ENCODE results near the gene SIL1.
"Not testable (repeated sequence)": the region's sequence is repeated elsewhere in the genome, so short reads cannot be mapped to it uniquely, and the experiment has no call there.

The SIL1 gene

GRCh38 chr5:138935466-138935865 lies 262.7 kb downstream of the SIL1 start:
- no peak for DNase-seq

DNA sequence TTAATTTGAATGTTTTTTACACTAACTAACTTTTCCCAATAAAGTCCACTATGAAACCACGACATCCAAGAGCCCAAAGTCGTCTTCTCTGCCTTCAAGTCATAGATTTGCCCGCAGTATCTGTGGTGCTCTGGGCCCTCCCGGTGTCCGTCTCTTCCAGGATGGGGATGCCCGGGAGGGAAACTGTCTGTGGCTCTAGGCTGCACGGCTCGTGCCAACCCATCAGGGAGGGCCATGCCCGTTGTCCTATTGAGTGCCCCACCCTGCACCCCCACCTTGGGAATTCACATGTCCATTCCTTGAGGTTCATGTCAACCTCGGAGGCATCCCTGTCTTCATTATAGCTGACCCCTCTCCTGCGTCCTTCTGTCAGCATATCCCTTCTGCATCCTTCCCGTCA lies 263.2 kb downstream of the SIL1 start:
- DNase-seq = no peak

GRCh38 chr5:138933522-138934290 lies 264.5 kb downstream of the SIL1 start:
- no peak for DNase-seq

DNA sequence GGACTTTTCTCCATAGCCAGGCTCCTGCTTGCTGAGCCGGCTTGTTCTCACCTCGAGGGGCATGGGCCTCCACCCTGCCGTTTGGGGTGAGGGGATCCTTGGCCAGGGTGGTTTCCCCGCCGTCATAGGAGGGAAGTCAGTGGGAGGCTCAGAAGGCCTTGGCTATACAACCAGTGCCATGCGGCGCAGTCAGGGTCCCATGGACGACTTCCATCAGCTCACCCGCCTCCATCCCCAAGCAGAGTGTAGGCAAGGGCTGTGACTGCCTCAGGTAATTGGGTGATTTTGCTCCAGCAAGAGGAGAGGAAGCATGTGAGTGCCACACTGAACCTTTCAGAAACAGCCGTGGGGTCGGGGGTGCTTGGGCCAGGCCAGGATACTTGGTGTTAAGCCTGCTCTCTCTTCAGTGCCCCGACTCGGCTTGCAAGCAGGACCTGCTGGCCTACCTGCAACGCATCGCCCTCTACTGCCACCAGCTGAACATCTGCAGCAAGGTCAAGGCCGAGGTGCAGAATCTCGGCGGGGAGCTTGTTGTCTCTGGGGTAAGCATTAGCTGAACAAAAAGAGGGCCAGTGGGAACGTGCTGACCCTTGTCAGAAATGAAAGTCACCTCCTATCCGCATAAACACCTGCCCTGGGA lies 265.9 kb downstream of the SIL1 start:
- no peak for DNase-seq

- DNase-seq = no peak
Observed at GRCh38 chr5:138930371-138931097, 267.6 kb downstream of the SIL1 start.

DNA sequence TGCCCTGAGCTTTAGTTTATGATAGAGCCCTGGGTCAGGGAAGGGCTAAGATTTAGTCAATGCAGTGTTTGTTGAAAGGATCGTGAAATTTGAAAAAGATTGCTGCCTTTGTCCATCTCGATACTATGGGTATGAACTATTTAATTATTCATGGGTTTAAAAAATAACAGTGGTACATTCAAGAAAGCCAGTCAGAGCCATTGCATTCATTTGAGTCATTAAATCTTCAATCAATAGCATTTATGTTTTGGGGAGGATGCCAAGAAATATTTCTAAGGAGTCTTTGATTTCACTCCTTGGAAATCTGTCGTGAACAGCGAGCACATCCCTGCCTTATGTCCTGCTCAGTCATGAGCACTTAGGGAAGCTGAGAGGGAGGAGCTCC lies 268.6 kb downstream of the SIL1 start:
- no peak for DNase-seq

DNA sequence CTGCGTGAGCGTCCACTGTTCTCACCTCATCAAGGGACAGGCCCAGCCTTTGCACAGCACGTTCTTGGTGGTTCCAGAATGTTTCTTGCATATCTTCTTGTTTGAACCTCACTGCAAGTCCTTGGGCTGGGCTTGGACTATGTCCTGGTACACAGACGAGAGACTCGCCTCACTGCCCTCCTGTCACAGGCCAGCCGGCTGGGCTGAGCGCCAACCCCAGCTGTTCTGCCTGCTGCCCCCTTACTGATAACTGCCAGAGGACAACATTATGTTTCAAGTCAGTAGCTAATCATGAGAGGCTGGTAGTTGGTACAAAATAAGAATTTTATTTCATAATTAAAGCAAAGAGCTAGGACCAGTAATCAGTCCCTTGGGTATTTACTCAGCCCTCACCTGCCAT lies 270.2 kb downstream of the SIL1 start:
- DNase-seq = no peak

GRCh38 chr5:138927544-138927943 lies 270.6 kb downstream of the SIL1 start:
- DNase-seq = no peak

GRCh38 chr5:138926688-138927448 lies 271.3 kb downstream of the SIL1 start:
- no peak for DNase-seq

DNA sequence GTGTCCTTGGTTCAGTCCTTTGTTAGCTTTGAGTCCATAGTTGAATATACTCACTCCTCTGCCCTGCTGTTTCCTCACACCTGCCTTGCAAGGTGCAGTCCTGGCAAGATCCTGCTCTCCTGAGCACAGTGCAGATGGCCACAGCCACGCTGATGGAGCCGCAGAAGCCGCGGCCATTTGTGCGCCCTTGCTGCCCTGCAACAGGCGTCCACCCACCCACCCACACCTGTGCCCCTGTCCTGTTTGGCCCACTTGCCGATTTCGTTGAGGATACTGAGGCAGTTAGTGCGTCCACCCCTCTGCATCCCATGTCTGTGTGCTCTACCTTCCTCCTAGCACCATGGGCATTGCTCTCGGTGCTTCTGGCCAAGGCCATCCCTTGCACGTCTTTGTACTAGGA lies 271.9 kb downstream of the SIL1 start:
- DNase-seq = no peak

GRCh38 chr5:138925090-138925635 lies 273.0 kb downstream of the SIL1 start:
- no peak for DNase-seq

DNA sequence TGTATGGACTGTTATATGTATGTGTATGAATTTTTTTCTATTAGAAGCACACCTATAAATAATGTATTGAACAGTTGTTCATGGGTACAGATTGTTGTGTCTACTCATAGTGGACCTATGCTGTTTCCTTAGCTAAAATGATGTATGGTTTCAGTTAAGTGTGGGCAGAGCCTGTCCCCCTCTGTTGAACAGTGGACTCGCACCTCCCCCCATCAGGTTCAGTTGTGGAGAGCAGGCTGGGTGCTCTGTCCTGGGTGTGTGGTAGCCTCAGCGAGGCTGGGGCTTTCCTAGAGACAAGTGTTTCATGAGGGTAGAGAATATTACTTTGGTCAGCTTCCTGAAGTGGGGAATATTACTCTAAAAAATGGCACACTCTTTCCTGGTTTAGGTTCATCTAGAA lies 275.7 kb downstream of the SIL1 start:
- DNase-seq = no peak

GRCh38 chr5:138921362-138921761 lies 276.8 kb downstream of the SIL1 start:
- DNase-seq = not testable (repeated sequence)

DNA sequence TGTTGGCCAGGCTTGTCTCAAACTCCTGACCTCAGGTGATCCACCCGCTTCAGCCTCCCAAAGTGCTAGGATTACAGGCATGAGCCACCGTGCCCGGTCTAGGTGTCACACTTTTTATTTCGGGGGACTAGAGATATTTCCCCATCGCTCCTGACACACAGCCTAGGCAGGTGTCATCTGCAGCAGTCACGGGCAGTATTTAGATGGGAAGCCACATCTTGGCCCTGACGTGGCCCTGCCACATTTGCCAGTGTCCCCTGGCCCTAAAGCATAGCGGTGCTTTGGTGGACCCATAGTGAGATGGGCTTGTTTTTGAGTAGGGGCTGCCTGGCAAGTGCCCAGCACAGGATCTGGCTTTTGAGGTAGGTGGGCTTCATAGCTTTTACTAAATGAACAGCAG lies 278.0 kb downstream of the SIL1 start:
- no peak for DNase-seq

DNA sequence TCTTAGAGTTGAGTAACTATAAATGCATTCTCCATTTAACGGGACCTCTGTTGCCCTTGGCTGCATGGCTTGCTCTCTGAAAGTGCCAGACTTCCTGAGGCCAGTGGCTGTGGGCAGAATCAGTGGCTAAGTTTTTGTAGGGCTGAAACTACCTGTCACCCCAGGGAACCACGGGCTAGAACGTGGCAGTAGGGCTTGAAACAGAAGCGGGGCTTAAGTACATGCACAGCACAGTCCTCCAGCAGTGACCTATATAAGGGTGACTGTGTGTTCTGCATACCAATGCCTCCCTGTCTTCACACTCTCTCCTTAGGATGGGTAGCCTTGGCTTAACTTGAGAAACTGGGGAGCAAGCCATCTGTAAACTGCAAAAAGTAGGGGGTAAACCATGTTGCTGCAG lies 279.5 kb downstream of the SIL1 start:
- no peak for DNase-seq

DNA sequence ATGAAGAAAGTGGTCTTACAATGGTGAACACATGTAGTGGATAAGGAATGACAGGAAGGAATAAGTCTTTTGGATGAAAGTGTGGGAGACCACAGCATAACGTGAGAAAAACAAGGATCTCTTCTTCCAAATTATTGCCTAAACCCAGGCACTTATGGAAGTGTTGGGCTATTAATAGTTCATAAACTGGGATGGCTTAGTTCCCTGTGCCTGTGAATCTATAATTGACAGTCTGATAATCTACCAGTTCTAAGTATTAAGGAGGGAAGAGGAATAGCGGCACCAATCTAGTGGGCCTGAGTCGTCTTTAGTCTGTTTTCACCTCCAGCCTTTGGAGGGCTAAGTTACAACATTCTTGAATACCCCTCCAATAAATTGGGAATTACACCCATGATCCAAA lies 283.8 kb downstream of the SIL1 start:
- DNase-seq = no peak

DNA sequence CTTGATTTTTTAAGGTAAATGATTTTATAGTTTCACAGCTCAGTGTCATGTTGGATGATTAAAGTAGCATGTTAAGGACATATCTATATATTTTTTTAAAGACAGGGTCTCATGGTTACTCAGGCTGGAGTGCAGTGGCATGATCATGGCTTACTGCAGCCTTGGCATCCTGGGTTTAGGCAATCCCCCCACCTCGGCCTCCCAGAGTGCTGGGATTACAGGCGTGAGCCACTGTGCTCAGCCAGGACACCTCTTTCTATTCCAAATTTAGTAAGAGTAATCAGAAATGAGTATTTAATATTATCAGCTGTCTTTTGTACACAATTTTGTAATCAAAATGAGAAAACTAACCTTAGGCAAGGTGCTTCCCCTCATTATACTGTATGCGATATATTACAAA lies 284.4 kb downstream of the SIL1 start:
- DNase-seq = no peak

DNA sequence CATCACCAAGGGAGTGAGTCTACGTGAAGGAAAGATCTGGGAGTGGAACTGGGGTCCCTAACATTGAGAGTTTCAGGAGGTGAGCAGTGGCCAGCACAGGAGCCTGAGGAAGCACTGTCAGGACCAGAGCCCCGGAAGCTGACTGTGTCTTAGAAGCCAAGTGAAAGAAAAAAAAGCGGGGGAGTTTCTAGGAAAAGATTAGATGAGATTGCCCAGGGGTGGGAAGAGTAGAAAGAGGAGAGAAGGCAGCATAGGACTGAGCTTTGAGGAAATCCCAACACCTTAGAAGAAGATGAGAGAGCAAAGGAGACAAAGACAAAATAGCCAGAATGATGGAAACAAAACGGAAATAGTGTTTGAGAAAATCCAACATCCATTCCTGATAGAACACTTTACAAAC lies 286.1 kb downstream of the SIL1 start:
- DNase-seq = no peak

DNA sequence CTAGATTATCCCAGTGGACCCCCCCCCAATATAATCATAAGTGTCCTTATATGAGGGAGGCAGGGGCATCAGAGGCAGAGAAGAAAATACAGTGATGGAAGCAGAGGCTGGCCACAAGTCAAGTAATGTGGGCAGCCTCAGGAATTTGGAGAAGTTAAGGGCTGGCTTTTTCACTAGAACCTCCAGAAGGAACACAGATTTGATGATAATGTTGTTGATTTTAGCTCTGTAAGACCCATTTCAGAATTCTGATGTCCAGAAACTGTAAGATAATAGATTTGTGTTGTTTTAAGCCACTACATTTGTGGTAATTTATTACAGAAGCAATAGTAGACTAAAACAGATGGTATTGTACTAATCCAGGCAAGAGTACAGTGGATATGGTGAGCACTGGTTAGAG lies 286.7 kb downstream of the SIL1 start:
- DNase-seq = no peak

DNA sequence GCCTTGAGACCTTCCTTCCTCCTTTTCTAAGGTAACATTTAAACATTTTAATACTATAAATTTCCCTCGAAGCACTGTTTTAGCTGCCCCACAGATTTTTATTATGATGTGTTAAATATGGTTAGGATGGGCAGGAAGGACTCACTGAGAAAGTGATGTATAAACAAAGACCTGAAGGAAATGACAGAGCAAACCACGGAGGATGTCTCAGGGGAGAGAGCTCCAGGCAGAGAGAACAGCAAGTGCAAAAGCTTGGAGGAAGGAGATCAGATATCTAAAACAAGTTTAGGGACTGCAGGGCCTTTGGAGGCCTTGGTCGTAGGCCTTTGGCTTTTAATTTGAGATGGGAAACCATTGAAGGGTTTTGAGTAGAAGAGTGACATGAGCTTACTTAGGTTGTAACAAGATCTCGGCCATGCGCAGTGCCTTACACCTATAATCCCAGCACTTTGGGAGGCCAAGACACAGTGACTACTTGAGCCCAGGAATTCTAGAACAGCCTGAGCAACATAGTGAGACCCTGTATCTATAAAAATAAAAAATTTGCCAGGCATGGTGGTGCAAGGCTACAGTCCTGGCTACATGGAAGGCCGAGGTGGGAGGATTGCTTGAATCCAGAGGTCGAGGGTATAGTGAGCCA lies 287.5 kb downstream of the SIL1 start:
- no peak for DNase-seq

DNA sequence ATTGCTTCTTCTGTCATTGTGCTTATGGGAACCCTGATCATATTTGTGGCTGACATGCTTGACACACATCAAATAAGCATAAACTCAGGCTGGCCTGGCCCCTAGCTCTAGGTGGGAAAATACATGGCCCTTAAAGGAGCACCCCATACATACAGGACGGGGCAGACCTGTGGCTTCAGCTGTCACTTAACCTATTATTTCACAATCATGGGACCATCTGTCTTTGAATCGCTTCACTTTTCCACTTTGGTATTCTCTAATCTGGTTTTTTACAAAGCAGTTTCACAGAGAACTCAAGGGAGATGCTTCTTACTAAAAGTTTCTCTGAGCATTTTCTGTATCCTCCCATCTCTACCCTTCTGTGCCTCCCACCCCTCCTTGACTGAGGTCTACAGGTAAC lies 288.4 kb downstream of the SIL1 start:
- DNase-seq = no peak

DNA sequence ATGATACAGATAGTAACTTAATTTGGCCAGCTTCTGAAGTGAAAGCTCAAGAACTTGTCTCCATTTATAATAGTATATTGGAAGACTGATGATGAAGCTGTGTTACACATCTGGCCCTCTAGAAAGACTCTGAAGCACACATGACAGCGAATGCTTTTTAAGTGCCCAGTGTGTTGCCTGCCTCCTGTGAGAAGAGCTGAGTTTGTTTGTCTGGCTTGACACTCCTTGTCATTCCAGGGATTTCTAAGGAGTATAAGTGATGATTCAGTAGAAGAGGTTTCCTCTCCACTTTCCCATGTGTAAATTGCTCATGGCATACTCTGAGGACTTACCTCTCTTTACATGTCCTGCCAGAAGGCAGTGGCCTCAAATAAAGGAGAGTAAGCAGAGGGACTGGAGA lies 292.6 kb downstream of the SIL1 start:
- DNase-seq = no peak
